H1 (cell line): ENCODE results near the gene LRBA. TPM values are rescaled to one million over a fixed set of nuclear protein-coding genes. Genes with fewer than 3 reads are reported as not detected.

ENCODE experiments used
- polyA plus RNA-seq, 7 experiments: library from polyadenylated mRNA; depleted of rRNA in 3 of 7; stranded (reverse) in 5 of 7; unstranded in 2 of 7; fragments of >200 nt in 5 of 7; fragments of 200-250 nt in 2 of 7; gene quantifications; 1 replicate in 5 of 7; 2 replicates in 1 of 7; 4 replicates in 1 of 7; pipeline versions ENCODE4 v1.2.1 to v1.2.3, GENCODE V29; 2011 to 2013; ENCODE audit warnings: missing spikeins in 2 of 7, mixed read lengths in 2 of 7
- total RNA-seq: library from RNA; stranded (reverse); fragmentation: NEBNext Ultra II Directional; extraction: Animal tissue kit (Norgen Biotek cat#: 25700); gene quantifications from 2 replicates; pipeline ENCODE4 v1.2.1, GENCODE V29; 2021
- TF ChIP-seq, protein P1 (sequence below): IDR thresholded peaks from 2 replicates; pipeline ENCODE4 v1.6.1; 2011; ENCODE audit warnings: low read depth, mild to moderate bottlenecking, low read length; ENCODE audit not compliant: insufficient read depth

LRBA gene
- total and polyA plus RNA-seq, 2 of the 8 experiments (the other 6 are each of a cell fraction or from before 2014, with no cell fraction given), result 54.6 to 83.2 TPM

DNA sequence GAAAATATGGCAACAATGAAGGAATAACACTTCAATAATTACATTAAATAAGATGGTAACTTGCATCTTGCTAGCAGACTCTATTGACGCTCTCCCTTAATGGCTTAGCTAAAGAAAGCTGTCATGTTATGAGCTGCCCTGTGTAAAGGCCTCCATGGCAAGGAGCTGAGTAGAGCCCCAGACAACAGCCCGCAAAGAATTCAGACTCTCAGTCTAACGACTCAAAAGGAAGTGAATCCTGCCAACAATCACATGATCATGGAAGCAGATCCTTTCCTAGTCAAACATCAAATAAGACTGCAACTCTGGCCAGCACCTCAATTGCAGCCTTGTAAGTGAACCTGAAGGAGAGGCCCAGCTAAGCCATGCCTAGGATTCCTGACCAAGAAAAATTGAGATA, 275.5 kb downstream of the LRBA start (continued):
- TF ChIP-seq, protein P1, sequence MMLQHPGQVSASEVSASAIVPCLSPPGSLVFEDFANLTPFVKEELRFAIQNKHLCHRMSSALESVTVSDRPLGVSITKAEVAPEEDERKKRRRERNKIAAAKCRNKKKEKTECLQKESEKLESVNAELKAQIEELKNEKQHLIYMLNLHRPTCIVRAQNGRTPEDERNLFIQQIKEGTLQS, result no peak
